NCI-H146 treated with DMSO at 0.1 percent for 48 hours (cell line): Measurements from ENCODE around the gene GSPT1.

Source experiments
- DNase-seq: peaks from one replicate; lab custom pipeline; 2025; ENCODE audit not compliant: unreplicated experiment; lab: John Stamatoyannopoulos, UW

The GSPT1 gene

GRCh38 chr16:11913425-11914079 lies 2.2 kb downstream of the GSPT1 start:
- DNase-seq: no peak

- DNase-seq: no peak
These were observed 5.9 kb downstream of the GSPT1 start for GRCh38 chr16:11909653-11910545.

- DNase-seq: no peak
These were observed 8.4 kb downstream of the GSPT1 start for GRCh38 chr16:11907160-11907970.

- no peak for DNase-seq
These were observed 11.8 kb downstream of the GSPT1 start for GRCh38 chr16:11903906-11904305.

GRCh38 chr16:11901091-11901490 lies 14.7 kb downstream of the GSPT1 start:
- DNase-seq: no peak

- no peak for DNase-seq
These were observed 19.1 kb downstream of the GSPT1 start for GRCh38 chr16:11896486-11897176.

- no peak for DNase-seq
These were observed 22.2 kb downstream of the GSPT1 start for GRCh38 chr16:11893571-11893970.

- no peak for DNase-seq
These were observed 23.0 kb downstream of the GSPT1 start for GRCh38 chr16:11892761-11893160.

GRCh38 chr16:11890231-11890965 lies 25.4 kb downstream of the GSPT1 start:
- no peak for DNase-seq

- DNase-seq: no peak
These were observed 28.9 kb downstream of the GSPT1 start for GRCh38 chr16:11886881-11887280.

- DNase-seq: no peak
These were observed 31.7 kb downstream of the GSPT1 start for GRCh38 chr16:11884035-11884434.

GRCh38 chr16:11880007-11880406 lies 35.7 kb downstream of the GSPT1 start:
- DNase-seq: no peak

GRCh38 chr16:11877374-11877773 lies 38.4 kb downstream of the GSPT1 start:
- DNase-seq: no peak

GRCh38 chr16:11876306-11876705 lies 39.5 kb downstream of the GSPT1 start:
- no peak for DNase-seq

- no peak for DNase-seq
These were observed 40.0 kb downstream of the GSPT1 start for GRCh38 chr16:11875721-11876120.

GRCh38 chr16:11871193-11871592 lies 44.6 kb downstream of the GSPT1 start:
- DNase-seq: no peak

- DNase-seq: no peak
These were observed 45.4 kb downstream of the GSPT1 start for GRCh38 chr16:11870399-11870798.

GRCh38 chr16:11869353-11870228 lies 46.2 kb downstream of the GSPT1 start:
- DNase-seq: no peak

- no peak for DNase-seq
These were observed 47.3 kb downstream of the GSPT1 start for GRCh38 chr16:11868412-11868980.
